Neural cell (in vitro differentiated cells): Measurements from ENCODE around the gene PCDHGA11. TPM values are rescaled to one million over a fixed set of nuclear protein-coding genes. Genes with fewer than 3 reads are reported as not detected.
"Not testable (repeated sequence)": the region's sequence is repeated elsewhere in the genome, so short reads cannot be mapped to it uniquely, and the experiment has no call there.

Experiments
- H2AFZ ChIP-seq: fragments of 200-600, 300-800 bp; sonication (generic), shearing (Covaris generic); 2 replicates; pipeline ENCODE4 v1.6.0; 2014; ENCODE audit warnings: low read depth, mild to moderate bottlenecking, antibody characterized with exemption, low read length, moderate library complexity
- H3F3A ChIP-seq: fragments of 200-600 bp; shearing (Covaris generic); 2 replicates; pipeline ENCODE4 v1.6.1; 2016; ENCODE audit warnings: mild to moderate bottlenecking, moderate library complexity, mixed read lengths, antibody characterized with exemption, low read length; ENCODE audit not compliant: insufficient read depth, poor library complexity, severe bottlenecking
- H3K27ac ChIP-seq: fragments of 200-600, 300-800 bp; sonication (generic), shearing (Covaris generic); 2 replicates; pipeline ENCODE4 v1.5.1; 2014; ENCODE audit warnings: mild to moderate bottlenecking, low read length, moderate library complexity
- H3K27me3 ChIP-seq: fragments of 300-800, 200-600 bp; sonication (generic), shearing (Covaris generic); 2 replicates; pipeline ENCODE4 v1.6.0; 2014; ENCODE audit warnings: mild to moderate bottlenecking, low read depth, low read length, moderate library complexity; ENCODE audit not compliant: insufficient read depth
- H3K36me3 ChIP-seq: fragments of 300-800, 200-600 bp; sonication (generic), shearing (Covaris generic); 2 replicates; pipeline ENCODE4 v1.5.1; 2014; ENCODE audit warnings: mild to moderate bottlenecking, antibody characterized with exemption, low read length, moderate library complexity; ENCODE audit not compliant: insufficient read depth
- H3K4me2 ChIP-seq: fragments of 300-800, 200-600 bp; sonication (generic), shearing (Covaris generic); 2 replicates; pipeline ENCODE4 v1.6.0; 2014; ENCODE audit warnings: mild to moderate bottlenecking, low read length
- H3K4me3 ChIP-seq: fragments of 300-800, 200-600 bp; sonication (generic), shearing (Covaris generic); 2 replicates; pipeline ENCODE4 v1.5.1; 2014; ENCODE audit warnings: mild to moderate bottlenecking, low read length, moderate library complexity
- H3K79me2 ChIP-seq: fragments of 200-600 bp; shearing (Covaris generic); replicated peaks from 2 replicates; pipeline ENCODE4 v1.6.0; 2014; ENCODE audit warnings: mild to moderate bottlenecking, low read length, moderate library complexity; ENCODE audit not compliant: insufficient read depth
- H3K9ac ChIP-seq: fragments of 300-800, 200-600 bp; sonication (generic), shearing (Covaris generic); 2 replicates; pipeline ENCODE4 v1.6.1; 2016; ENCODE audit warnings: mild to moderate bottlenecking, low read length, mixed read lengths
- H3K9me2 ChIP-seq: fragments of 200-600 bp; shearing (Covaris generic); 2 replicates; pipeline ENCODE4 v1.6.1; 2016; ENCODE audit warnings: mild to moderate bottlenecking, low read length, mixed read lengths; ENCODE audit not compliant: insufficient read depth
- H3K9me3 ChIP-seq: fragments of 200-600, 300-800 bp; sonication (generic), shearing (Covaris generic); 2 replicates; pipeline ENCODE4 v1.6.1; 2016; ENCODE audit warnings: mild to moderate bottlenecking, mixed run types, low read length, moderate library complexity, mixed read lengths
- H4K20me1 ChIP-seq: fragments of 200-600 bp; shearing (Covaris generic); 2 replicates; pipeline ENCODE4 v1.6.1; 2016; ENCODE audit warnings: mild to moderate bottlenecking, mixed run types; ENCODE audit not compliant: insufficient read depth
- CTCF ChIP-seq: fragments of 450-650 bp; IDR thresholded peaks from 2 replicates; pipeline ENCODE4 v1.5.1; 2014; ENCODE audit warnings: antibody characterized with exemption, mild to moderate bottlenecking, moderate library complexity; ENCODE audit not compliant: poor library complexity, severe bottlenecking
- EZH2 ChIP-seq: fragments of 200-600, 300-800 bp; shearing (Covaris generic), sonication (generic); IDR thresholded peaks from 2 replicates; pipeline ENCODE4 v1.6.1; 2014; ENCODE audit warnings: antibody characterized with exemption, low read length, borderline replicate concordance, mild to moderate bottlenecking; ENCODE audit not compliant: insufficient read depth, poor library complexity, severe bottlenecking
- POLR2AphosphoS5 ChIP-seq: IDR thresholded peaks from 2 replicates; pipeline ENCODE4 v1.6.1; 2012
- RAD21 ChIP-seq: fragments of 450-650 bp; conservative IDR thresholded peaks from 2 replicates; pipeline ENCODE4 v1.6.1; 2014; ENCODE audit warnings: antibody characterized with exemption, mild to moderate bottlenecking, moderate library complexity
- SMC3 ChIP-seq: fragments of 450-650 bp; conservative IDR thresholded peaks from 2 replicates; pipeline ENCODE4 v1.6.1; 2014; ENCODE audit warnings: antibody characterized with exemption, mild to moderate bottlenecking, moderate library complexity; ENCODE audit not compliant: poor library complexity
- polyA plus RNA-seq: library from polyadenylated mRNA; depleted of rRNA; stranded (reverse); fragments of >200 nt; gene quantifications from 2 replicates; pipeline ENCODE4 v1.2.3, GENCODE V29; 2014

The PCDHGA11 gene
- polyA plus RNA-seq, 1 donor from 2014 or later, result 0.32 TPM

GRCh38 chr5:141417494-141418172 lies 3.2 kb upstream of the PCDHGA11 start, which contains the start of gene PCDHGB7:
Gene PCDHGB7, plus strand, starts transcription at chr5:141417677. Its CDS starts 183 bp downstream, at chr5:141417860.
- H3K27me3 ChIP-seq, H2AFZ ChIP-seq, H3K4me2 ChIP-seq, H4K20me1 ChIP-seq, H3K9me2 ChIP-seq, H3F3A ChIP-seq: not testable (repeated sequence)
- peaks cover 88% of the 10 kb centered on the region for H3K9me3 ChIP-seq
- peaks cover 89% of the 10 kb centered on the region for H3K36me3 ChIP-seq
- peaks cover 66% of the 10 kb centered on the region for H3K79me2 ChIP-seq
- peak within 1 kb of the TSS; percentile 26 for H3K9ac ChIP-seq
- H3K27ac ChIP-seq, result peak within 1 kb of the TSS; percentile 31
- TF ChIP-seq SMC3 (peak; percentile 50), POLR2AphosphoS5 (peak; percentile 13), CTCF (peak; percentile 55), RAD21 (peak; percentile 63)
- H3K4me3 ChIP-seq, result peak within 1 kb of the TSS; percentile 57

- Histone ChIP-seq H2AFZ (no peak overlapping the region), H3K27me3 (no peaks in the 10 kb centered on the region), H3K9ac (no peak overlapping the region), H3K36me3 (peaks cover 87% of the 10 kb centered on the region), H4K20me1 (no peaks in the 10 kb centered on the region), H3F3A (peaks cover 5% of the 10 kb centered on the region), H3K79me2 (peaks cover 56% of the 10 kb centered on the region), H3K27ac (no peak overlapping the region), H3K4me2 (no peak overlapping the region), H3K4me3 (peak overlapping the region; percentile 57), H3K9me3 (peaks cover 85% of the 10 kb centered on the region), H3K9me2 (no peaks in the 10 kb centered on the region)
- TF ChIP-seq POLR2AphosphoS5, result peak; percentile 9
- no peak for TF ChIP-seq EZH2
Observed at GRCh38 chr5:141419074-141419880, 1.6 kb upstream of the PCDHGA11 start.

- H3K9me3 ChIP-seq, result peaks cover 88% of the 10 kb centered on the region
- H3K36me3 ChIP-seq, result peaks cover 84% of the 10 kb centered on the region
- no peak overlapping the region for H3K4me2 ChIP-seq
- H3K9ac ChIP-seq, result no peak overlapping the region
- peaks cover 5% of the 10 kb centered on the region for H3F3A ChIP-seq
- H3K4me3 ChIP-seq, result peak overlapping the region; percentile 39
- no peak for TF ChIP-seq CTCF
- H2AFZ ChIP-seq, result no peak overlapping the region
- peaks cover 58% of the 10 kb centered on the region for H3K79me2 ChIP-seq
- H4K20me1 ChIP-seq, result no peaks in the 10 kb centered on the region
- no peaks in the 10 kb centered on the region for H3K27me3 ChIP-seq
- no peaks in the 10 kb centered on the region for H3K9me2 ChIP-seq
- H3K27ac ChIP-seq, result no peak overlapping the region
Observed at GRCh38 chr5:141421489-141421855, 621 bp downstream of the PCDHGA11 start.
